ENCODE results near the gene KAT8. TPM values are rescaled to one million over a fixed set of nuclear protein-coding genes. Genes with fewer than 3 reads are reported as not detected.

KAT8 gene
- total RNA-seq, 1 donor from 2014 or later = 56.0 TPM

DNA sequence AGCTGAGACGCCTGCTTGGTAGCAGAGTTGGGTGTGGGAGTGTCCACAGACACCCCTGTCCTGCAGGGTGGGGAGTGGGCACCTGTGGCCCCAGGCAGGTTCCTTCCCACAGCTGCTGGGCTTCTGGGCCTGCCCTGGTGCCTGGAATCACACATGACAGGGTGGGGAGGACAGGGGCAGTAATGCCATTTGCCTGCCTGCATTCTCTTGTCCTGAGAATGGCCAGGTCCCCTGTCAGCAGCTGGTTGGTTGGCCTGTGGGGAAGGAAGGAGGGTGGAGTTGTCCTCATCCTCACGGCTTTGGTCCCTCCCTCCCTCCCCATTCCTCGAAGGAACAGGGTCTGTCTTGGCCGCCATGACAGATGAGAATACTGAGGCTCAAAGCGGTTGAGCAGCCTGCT is 33.9 kb upstream of the KAT8 start:
- no peak for DNase-seq (ENCODE audit: extremely low spot score, unreplicated experiment)
- Mint-ChIP-seq H3K27ac (ENCODE audit: unreplicated experiment) (no peak overlapping the region), H3K36me3 (ENCODE audit: unreplicated experiment) (peaks cover 16% of the 10 kb centered on the region), H3K4me1 (ENCODE audit: unreplicated experiment) (peaks cover 2% of the 10 kb centered on the region), H3K4me3 (ENCODE audit: unreplicated experiment) (no peak overlapping the region), H3K9me3 (ENCODE audit: unreplicated experiment) (no peaks in the 10 kb centered on the region), H3K27me3 (ENCODE audit: unreplicated experiment) (no peaks in the 10 kb centered on the region)
- TF ChIP-seq, protein P1, sequence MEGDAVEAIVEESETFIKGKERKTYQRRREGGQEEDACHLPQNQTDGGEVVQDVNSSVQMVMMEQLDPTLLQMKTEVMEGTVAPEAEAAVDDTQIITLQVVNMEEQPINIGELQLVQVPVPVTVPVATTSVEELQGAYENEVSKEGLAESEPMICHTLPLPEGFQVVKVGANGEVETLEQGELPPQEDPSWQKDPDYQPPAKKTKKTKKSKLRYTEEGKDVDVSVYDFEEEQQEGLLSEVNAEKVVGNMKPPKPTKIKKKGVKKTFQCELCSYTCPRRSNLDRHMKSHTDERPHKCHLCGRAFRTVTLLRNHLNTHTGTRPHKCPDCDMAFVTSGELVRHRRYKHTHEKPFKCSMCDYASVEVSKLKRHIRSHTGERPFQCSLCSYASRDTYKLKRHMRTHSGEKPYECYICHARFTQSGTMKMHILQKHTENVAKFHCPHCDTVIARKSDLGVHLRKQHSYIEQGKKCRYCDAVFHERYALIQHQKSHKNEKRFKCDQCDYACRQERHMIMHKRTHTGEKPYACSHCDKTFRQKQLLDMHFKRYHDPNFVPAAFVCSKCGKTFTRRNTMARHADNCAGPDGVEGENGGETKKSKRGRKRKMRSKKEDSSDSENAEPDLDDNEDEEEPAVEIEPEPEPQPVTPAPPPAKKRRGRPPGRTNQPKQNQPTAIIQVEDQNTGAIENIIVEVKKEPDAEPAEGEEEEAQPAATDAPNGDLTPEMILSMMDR (IDR thresholded peaks at IDR 0.05) = no peak

DNA sequence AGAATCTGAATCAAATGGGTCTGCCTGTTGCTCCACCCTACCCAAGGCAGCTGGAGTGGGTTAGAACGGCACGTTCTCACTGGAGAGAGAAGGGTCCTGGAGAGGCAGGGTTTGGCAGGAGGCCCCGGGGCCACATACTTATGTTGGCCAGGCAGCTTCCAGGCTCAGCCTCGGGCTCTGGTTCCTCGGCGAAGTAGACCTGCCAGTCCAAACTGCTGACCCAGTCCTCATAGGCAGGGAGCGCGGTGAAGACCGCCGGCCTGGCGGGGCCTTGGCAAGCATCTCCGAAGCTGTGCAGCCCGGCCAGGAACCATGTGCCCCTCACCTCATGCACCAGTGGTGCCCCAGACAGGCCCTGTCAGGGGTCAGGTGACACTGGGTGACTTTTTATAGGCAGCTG is 33.5 kb upstream of the KAT8 start:
- Mint-ChIP-seq H3K4me3 (ENCODE audit: unreplicated experiment) (no peak overlapping the region), H3K27me3 (ENCODE audit: unreplicated experiment) (no peaks in the 10 kb centered on the region), H3K9me3 (ENCODE audit: unreplicated experiment) (no peaks in the 10 kb centered on the region), H3K27ac (ENCODE audit: unreplicated experiment) (no peak overlapping the region), H3K36me3 (ENCODE audit: unreplicated experiment) (peaks cover 12% of the 10 kb centered on the region), H3K4me1 (ENCODE audit: unreplicated experiment) (peaks cover 2% of the 10 kb centered on the region)
- TF ChIP-seq, protein P1 (IDR thresholded peaks at IDR 0.05) = no peak
- DNase-seq (ENCODE audit: extremely low spot score, unreplicated experiment) = no peak

DNA sequence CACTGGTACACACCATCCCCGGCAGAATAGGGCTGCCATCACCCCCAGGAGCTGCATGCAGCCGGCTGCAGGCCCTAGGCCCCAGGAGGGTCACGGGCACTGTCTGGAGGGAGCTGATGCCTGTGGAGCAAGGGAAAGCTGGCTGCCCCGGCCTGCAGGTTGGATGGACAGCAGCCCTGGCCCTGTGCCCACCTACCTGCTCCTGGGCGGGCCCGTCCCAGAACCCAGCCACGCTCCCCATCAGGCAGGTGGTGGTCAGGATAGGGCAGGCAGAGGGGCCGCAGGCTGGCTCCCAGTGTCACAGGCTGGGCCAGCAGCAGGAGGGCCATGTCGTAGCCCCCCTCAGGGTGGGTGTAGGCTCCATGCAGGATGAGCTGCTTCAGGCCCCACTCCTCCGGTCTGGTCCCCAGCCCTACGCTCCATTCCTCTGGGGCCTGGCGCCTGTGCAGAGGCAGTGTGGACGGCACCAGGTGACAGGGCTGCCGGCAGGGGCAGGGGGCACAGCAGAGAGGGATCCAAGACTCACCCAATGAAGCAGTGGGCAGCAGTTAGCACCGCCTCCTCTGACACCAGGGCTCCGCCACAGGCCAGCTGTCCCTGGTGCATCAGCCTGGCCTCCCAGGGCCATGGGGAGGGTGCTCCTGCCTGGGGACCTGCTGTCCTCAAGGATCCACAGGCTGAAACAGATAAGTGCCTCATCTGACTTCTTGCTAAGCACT is 32.7 kb upstream of the KAT8 start:
- no peaks in the 10 kb centered on the region for H3K9me3 Mint-ChIP-seq (ENCODE audit: unreplicated experiment)
- TF ChIP-seq, protein P1 (IDR thresholded peaks at IDR 0.05) = no peak
- H3K36me3 Mint-ChIP-seq (ENCODE audit: unreplicated experiment) = peaks cover 8% of the 10 kb centered on the region
- no peak overlapping the region for H3K27ac Mint-ChIP-seq (ENCODE audit: unreplicated experiment)
- H3K4me1 Mint-ChIP-seq (ENCODE audit: unreplicated experiment) = peaks cover 2% of the 10 kb centered on the region
- no peak overlapping the region for H3K4me3 Mint-ChIP-seq (ENCODE audit: unreplicated experiment)
- no peak for DNase-seq (ENCODE audit: extremely low spot score, unreplicated experiment)
- no peaks in the 10 kb centered on the region for H3K27me3 Mint-ChIP-seq (ENCODE audit: unreplicated experiment)

- TF ChIP-seq, protein P1 (IDR thresholded peaks at IDR 0.05) = no peak
- Mint-ChIP-seq H3K36me3 (ENCODE audit: unreplicated experiment) (peaks cover 8% of the 10 kb centered on the region), H3K27me3 (ENCODE audit: unreplicated experiment) (no peaks in the 10 kb centered on the region), H3K27ac (ENCODE audit: unreplicated experiment) (no peak overlapping the region), H3K4me1 (ENCODE audit: unreplicated experiment) (peaks cover 2% of the 10 kb centered on the region), H3K9me3 (ENCODE audit: unreplicated experiment) (no peaks in the 10 kb centered on the region), H3K4me3 (ENCODE audit: unreplicated experiment) (no peak overlapping the region)
- no peak for DNase-seq (ENCODE audit: extremely low spot score, unreplicated experiment)
Measured at GRCh38 chr16:31085411-31085810, 32.1 kb upstream of the KAT8 start.

DNA sequence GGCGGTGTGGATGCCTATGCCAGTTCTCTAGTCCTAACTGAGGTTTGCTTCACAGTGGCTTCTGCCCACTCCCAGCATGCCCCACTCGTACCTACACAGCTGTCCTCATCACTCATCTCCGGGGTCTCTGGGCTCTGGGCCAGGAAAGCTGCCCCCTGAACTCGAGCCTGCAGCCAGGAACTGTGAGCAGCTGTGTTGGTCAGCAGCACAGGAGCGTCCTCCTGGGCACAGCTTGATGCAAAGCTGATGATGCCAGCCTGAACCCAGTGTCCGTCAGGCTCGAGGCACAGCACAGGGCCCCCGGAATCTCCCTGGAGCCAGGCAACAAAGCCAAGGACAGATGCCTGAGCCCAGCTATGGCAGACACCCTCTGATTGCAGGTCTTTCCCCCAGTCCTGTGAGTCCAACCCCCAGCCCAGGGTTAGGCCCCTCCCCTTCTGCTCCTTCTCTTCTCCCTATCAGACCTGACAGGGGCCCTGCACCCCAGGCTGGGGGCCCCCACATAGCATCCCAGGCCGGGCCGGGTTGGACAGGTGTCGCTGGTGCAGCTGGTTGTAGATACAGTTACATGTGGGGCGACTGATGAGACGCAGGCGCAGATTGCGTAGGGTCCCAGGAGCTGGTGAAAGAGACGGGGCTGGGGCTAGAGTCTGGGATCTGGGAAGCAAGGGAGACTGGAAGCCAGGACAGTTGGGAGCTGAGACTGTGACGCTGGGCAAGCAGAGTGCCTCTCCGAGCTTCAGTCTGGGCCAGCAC is 31.4 kb upstream of the KAT8 start:
- Mint-ChIP-seq H3K4me1 (ENCODE audit: unreplicated experiment) (peaks cover 4% of the 10 kb centered on the region), H3K9me3 (ENCODE audit: unreplicated experiment) (no peaks in the 10 kb centered on the region), H3K36me3 (ENCODE audit: unreplicated experiment) (peaks cover 8% of the 10 kb centered on the region), H3K27ac (ENCODE audit: unreplicated experiment) (no peak overlapping the region), H3K27me3 (ENCODE audit: unreplicated experiment) (no peaks in the 10 kb centered on the region), H3K4me3 (ENCODE audit: unreplicated experiment) (no peak overlapping the region)
- no peak for DNase-seq (ENCODE audit: extremely low spot score, unreplicated experiment)
- TF ChIP-seq, protein P1 (IDR thresholded peaks at IDR 0.05) = no peak
